DND-41 (cell line): ENCODE measurements around the gene PLD6.

ENCODE experiments used
- ATAC-seq: fragments of 200-7000 bp; cut with Tn5 transposase; 3 replicates; pipeline ENCODE4 v1.9.1; 2021; ENCODE audit warnings: low read depth; ENCODE audit not compliant: insufficient read depth
- DNase-seq: peaks from one replicate; pipeline ENCODE4 v3.0.0-alpha.2; 2020
- H2AFZ ChIP-seq: 2 replicates; pipeline ENCODE4 v1.6.0; 2012; ENCODE audit warnings: low read depth, low read length
- H3K27ac ChIP-seq: 2 replicates; pipeline ENCODE4 v1.5.1; 2012; ENCODE audit warnings: low read length, inconsistent platforms
- H3K27me3 ChIP-seq: fragments of 200-600 bp; sonication (generic); 2 replicates; pipeline ENCODE4 v1.6.0; 2012; ENCODE audit warnings: low read length, mild to moderate bottlenecking, inconsistent platforms; ENCODE audit not compliant: insufficient read depth, poor library complexity
- H3K36me3 ChIP-seq: 2 replicates; pipeline ENCODE4 v1.5.1; 2012; ENCODE audit warnings: low read length, inconsistent platforms; ENCODE audit not compliant: insufficient read depth
- H3K4me1 ChIP-seq: 2 replicates; pipeline ENCODE4 v1.5.1; 2012; ENCODE audit warnings: mild to moderate bottlenecking, low read length; ENCODE audit not compliant: insufficient read depth
- H3K4me2 ChIP-seq: 2 replicates; pipeline ENCODE4 v1.6.0; 2012; ENCODE audit warnings: mild to moderate bottlenecking, moderate library complexity, low read length, inconsistent platforms; ENCODE audit not compliant: insufficient read depth
- H3K4me3 ChIP-seq, 2 experiments: fragments of 200-600 bp in 1 of 2; shearing (Covaris generic) in 1 of 2; 2 replicates each; pipeline ENCODE4 v1.5.1; 2012 to 2016; ENCODE audit warnings: inconsistent platforms in 2 of 2, low read length in 2 of 2, mild to moderate bottlenecking in 2 of 2, low read depth in 1 of 2, moderate library complexity in 1 of 2
- H3K79me2 ChIP-seq: 2 replicates; pipeline ENCODE4 v1.6.0; 2012; ENCODE audit warnings: low read length, inconsistent platforms; ENCODE audit not compliant: insufficient read depth
- H3K9ac ChIP-seq: 2 replicates; pipeline ENCODE4 v1.6.0; 2012; ENCODE audit warnings: low read depth, mild to moderate bottlenecking, inconsistent platforms, low read length, moderate library complexity
- H3K9me3 ChIP-seq: 2 replicates; pipeline ENCODE4 v1.5.1; 2012; ENCODE audit warnings: low read length, moderate library complexity, mild to moderate bottlenecking, inconsistent platforms; ENCODE audit not compliant: insufficient read depth, severe bottlenecking
- H4K20me1 ChIP-seq: 2 replicates; pipeline ENCODE4 v1.6.0; 2012; ENCODE audit warnings: low read length; ENCODE audit not compliant: insufficient read depth
- EZH2 ChIP-seq: IDR thresholded peaks from 3 replicates; pipeline ENCODE4 v1.6.1; 2012; ENCODE audit warnings: borderline replicate concordance, low read depth, mild to moderate bottlenecking, moderate library complexity, low read length, inconsistent platforms; ENCODE audit not compliant: severe bottlenecking
- TF ChIP-seq, protein P1 (sequence below): IDR thresholded peaks from 2 replicates; pipeline ENCODE4 v1.5.1; 2012; ENCODE audit warnings: borderline replicate concordance, low read length, moderate library complexity, mild to moderate bottlenecking; ENCODE audit not compliant: poor library complexity, severe bottlenecking; ENCODE audit errors: extremely low read depth

PLD6 gene

DNA sequence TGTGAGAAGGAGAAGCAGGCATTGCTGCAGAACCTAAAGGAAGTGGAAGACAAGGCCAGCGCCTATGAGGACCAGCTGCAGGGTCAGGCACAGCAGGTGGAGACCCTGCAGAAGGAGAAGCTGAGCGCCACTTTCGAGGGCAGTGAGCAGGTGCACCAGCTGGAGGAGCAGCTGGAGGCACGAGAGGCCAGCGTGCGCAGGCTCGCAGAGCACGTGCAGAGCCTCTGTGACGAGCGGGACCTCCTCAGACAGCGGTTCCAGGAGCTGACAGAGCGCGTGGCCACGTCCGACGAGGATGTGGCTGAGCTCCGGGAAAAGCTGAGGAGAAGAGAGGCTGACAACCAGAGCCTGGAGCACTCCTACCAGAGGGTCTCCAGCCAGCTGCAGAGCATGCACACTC is 41.5 kb downstream of the PLD6 start:
- H3K27ac ChIP-seq = no peak overlapping the region
- no peak for TF ChIP-seq EZH2
- TF ChIP-seq, protein P1, sequence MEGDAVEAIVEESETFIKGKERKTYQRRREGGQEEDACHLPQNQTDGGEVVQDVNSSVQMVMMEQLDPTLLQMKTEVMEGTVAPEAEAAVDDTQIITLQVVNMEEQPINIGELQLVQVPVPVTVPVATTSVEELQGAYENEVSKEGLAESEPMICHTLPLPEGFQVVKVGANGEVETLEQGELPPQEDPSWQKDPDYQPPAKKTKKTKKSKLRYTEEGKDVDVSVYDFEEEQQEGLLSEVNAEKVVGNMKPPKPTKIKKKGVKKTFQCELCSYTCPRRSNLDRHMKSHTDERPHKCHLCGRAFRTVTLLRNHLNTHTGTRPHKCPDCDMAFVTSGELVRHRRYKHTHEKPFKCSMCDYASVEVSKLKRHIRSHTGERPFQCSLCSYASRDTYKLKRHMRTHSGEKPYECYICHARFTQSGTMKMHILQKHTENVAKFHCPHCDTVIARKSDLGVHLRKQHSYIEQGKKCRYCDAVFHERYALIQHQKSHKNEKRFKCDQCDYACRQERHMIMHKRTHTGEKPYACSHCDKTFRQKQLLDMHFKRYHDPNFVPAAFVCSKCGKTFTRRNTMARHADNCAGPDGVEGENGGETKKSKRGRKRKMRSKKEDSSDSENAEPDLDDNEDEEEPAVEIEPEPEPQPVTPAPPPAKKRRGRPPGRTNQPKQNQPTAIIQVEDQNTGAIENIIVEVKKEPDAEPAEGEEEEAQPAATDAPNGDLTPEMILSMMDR = no peak
- no peaks in the 10 kb centered on the region for H3K9me3 ChIP-seq
- no peaks in the 10 kb centered on the region for H3K4me1 ChIP-seq
- H3K9ac ChIP-seq = no peak overlapping the region
- no peak for ATAC-seq
- no peak overlapping the region for H3K4me2 ChIP-seq
- H2AFZ ChIP-seq = no peak overlapping the region
- no peaks in the 10 kb centered on the region for H3K79me2 ChIP-seq
- no peak overlapping the region for H3K4me3 ChIP-seq
- peaks cover 15% of the 10 kb centered on the region for H4K20me1 ChIP-seq
- no peaks in the 10 kb centered on the region for H3K27me3 ChIP-seq
- peaks cover 96% of the 10 kb centered on the region for H3K36me3 ChIP-seq
- no peak for DNase-seq

DNA sequence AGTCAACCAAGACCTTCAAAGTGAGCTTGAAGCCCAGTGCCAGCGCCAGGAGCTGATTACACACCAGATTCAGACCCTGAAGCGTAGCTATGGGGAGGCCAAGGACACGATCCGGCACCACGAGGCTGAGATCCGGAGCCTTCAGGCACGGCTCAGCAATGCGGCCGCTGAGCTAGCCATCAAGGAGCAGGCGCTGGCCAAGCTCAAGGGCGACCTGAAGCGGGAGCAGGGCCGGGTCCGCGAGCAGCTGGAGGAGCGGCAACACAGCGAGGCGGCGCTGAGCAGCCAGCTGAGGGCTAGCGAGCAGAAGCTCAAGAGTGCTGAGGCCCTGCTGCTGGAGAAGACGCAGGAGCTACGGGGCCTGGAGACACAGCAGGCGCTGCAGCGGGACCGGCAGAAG is 42.0 kb downstream of the PLD6 start:
- H4K20me1 ChIP-seq = peaks cover 15% of the 10 kb centered on the region
- no peak for ATAC-seq
- DNase-seq = no peak
- H3K4me1 ChIP-seq = no peaks in the 10 kb centered on the region
- no peaks in the 10 kb centered on the region for H3K79me2 ChIP-seq
- no peak for TF ChIP-seq EZH2
- TF ChIP-seq, protein P1 = no peak
- H3K27me3 ChIP-seq = no peaks in the 10 kb centered on the region
- peaks cover 97% of the 10 kb centered on the region for H3K36me3 ChIP-seq
- no peaks in the 10 kb centered on the region for H3K9me3 ChIP-seq
- H3K4me2 ChIP-seq = no peak overlapping the region
- no peak overlapping the region for H2AFZ ChIP-seq
- no peak overlapping the region for H3K27ac ChIP-seq
- no peak overlapping the region for H3K9ac ChIP-seq
- no peak overlapping the region for H3K4me3 ChIP-seq

DNA sequence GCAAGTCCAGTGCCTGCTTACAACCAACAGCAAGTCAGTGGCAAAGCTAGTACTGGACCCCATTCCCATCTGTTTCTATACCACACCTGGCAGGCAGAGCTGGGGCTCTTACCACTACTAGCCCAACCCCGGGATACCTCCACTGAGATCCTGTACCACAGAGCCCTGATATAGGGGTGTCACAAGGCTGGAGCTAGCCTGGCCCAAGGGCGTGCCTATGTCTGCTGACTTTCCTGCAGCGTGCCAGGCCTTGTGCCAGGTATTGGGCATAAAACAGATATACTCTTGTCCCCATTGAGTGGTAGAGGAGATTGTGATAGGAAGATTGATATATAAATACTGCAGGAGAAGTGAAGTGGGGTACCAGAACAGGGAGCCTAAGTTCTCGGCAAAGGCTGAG is 44.4 kb downstream of the PLD6 start:
- TF ChIP-seq, protein P1 = no peak
- TF ChIP-seq EZH2 = no peak
- Histone ChIP-seq H3K36me3 (peaks cover 95% of the 10 kb centered on the region), H3K79me2 (no peaks in the 10 kb centered on the region), H3K9me3 (no peaks in the 10 kb centered on the region), H4K20me1 (peaks cover 6% of the 10 kb centered on the region; the same call in 1 of the 2 replicates), H3K4me2 (no peak overlapping the region), H3K27me3 (no peaks in the 10 kb centered on the region), H3K27ac (no peak overlapping the region), H2AFZ (no peak overlapping the region), H3K4me1 (no peaks in the 10 kb centered on the region), H3K4me3 (no peak overlapping the region), H3K9ac (no peak overlapping the region)
- ATAC-seq (no peak), DNase-seq (no peak)

DNA sequence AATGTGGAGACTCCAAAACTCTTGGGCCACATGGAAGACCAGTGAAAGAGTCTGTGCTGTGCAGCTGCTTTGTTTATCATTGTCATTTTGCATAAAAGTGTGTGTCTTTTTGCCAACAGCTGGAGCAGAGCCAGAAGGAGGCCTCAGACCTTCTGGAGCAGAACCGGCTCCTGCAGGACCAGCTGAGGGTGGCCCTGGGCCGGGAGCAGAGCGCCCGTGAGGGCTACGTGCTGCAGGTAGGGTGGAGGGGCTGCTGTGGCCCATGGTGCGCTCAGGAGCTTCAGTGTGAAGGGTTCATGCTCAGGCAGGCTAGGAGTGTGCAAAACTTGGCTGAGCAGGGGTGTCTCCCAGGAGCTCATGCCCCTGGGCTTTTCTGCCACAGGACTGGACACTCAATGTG is 45.0 kb downstream of the PLD6 start:
- Histone ChIP-seq H4K20me1 (peaks cover 8% of the 10 kb centered on the region), H3K9ac (no peak overlapping the region), H3K27ac (no peak overlapping the region), H3K4me2 (no peak overlapping the region), H3K27me3 (no peaks in the 10 kb centered on the region), H3K9me3 (no peaks in the 10 kb centered on the region), H3K36me3 (peaks cover 95% of the 10 kb centered on the region), H2AFZ (no peak overlapping the region), H3K4me1 (no peaks in the 10 kb centered on the region), H3K4me3 (no peak overlapping the region), H3K79me2 (no peaks in the 10 kb centered on the region)
- DNase-seq (no peak), ATAC-seq (no peak)
- TF ChIP-seq, protein P1 = no peak
- TF ChIP-seq EZH2 = no peak
